Esophagus squamous epithelium (tissue), 5 donors: Measurements from ENCODE around the gene CCPG1. TPM values are rescaled to one million over a fixed set of nuclear protein-coding genes. Genes with fewer than 3 reads are reported as not detected.

Experiments used
- DNase-seq: peaks from one replicate; lab custom pipeline; 2025; lab: John Stamatoyannopoulos, UW
- H3K27ac ChIP-seq, 4 donors: fragments of 200-600 bp; sonication (generic); one replicate each; pipeline ENCODE4 v1.5.1; 2016 to 2019; ENCODE audit warnings: mild to moderate bottlenecking in 1 of 4
- H3K27me3 ChIP-seq, 4 donors: fragments of 200-600 bp; sonication (generic); 1 replicate in 3 of 4; 2 replicates in 1 of 4; pipeline versions ENCODE4 v1.5.1 to v1.6.0; 2017 to 2021; ENCODE audit warnings: antibody characterized with exemption in 1 of 4
- H3K36me3 ChIP-seq, 3 donors: fragments of 200-600 bp; sonication (generic); one replicate each; pipeline ENCODE4 v1.5.1; 2016 to 2019
- H3K4me1 ChIP-seq, 3 donors: fragments of 200-600 bp; sonication (generic); one replicate each; pipeline ENCODE4 v1.5.1; 2017 to 2019
- H3K4me3 ChIP-seq, 4 donors: fragments of 200-600 bp; sonication (generic); 1 replicate in 3 of 4; 2 replicates in 1 of 4; pipeline ENCODE4 v1.5.1; 2016 to 2019; ENCODE audit warnings: mild to moderate bottlenecking in 2 of 4, moderate library complexity in 1 of 4
- H3K9me3 ChIP-seq, 3 donors: fragments of 200-600 bp; sonication (generic); one replicate each; pipeline ENCODE4 v1.5.1; 2016 to 2019
- CTCF ChIP-seq, 6 experiments: fragments of 450-650 bp in 4 of 6; fragments of 200-600 bp in 2 of 6; sonication (generic) in 2 of 6; IDR thresholded peaks; one replicate each; pipeline ENCODE4 v1.5.1; 2016 to 2019; ENCODE audit warnings: antibody characterized with exemption in 6 of 6, mild to moderate bottlenecking in 4 of 6, moderate library complexity in 4 of 6
- POLR2A ChIP-seq, 4 donors: fragments of 450-650 bp; IDR thresholded peaks; one replicate each; pipeline ENCODE4 v1.6.1; 2017; ENCODE audit warnings: antibody characterized with exemption in 4 of 4, mild to moderate bottlenecking in 4 of 4, moderate library complexity in 3 of 4
- WGBS, 2 donors: methylation state at CpG; one replicate each; pipeline ENCODE4 v1.1.5; 2018; 5-methylcytosine and 5-hydroxymethylcytosine counted together
- intact Hi-C: fragments of 100-400 bp; cut with DNase I; formaldehyde crosslinking; loops from one replicate; pipeline ENCODE4 v1.15.0; 2022
- total RNA-seq, 4 donors: library from RNA; depleted of rRNA; stranded (reverse); fragments of >200 nt; gene quantifications; one replicate each; pipeline ENCODE4 v1.1.0, GENCODE V29; 2016
- donor health status: DM: yes; HTN: yes; CAD: no.

CCPG1 gene
- total RNA-seq, 4 donors from 2014 or later, result 6.9 to 24.2 (median 15.4) TPM

GRCh38 chr15:55348281-55348778 is 59.8 kb downstream of the CCPG1 start:
- Histone ChIP-seq H3K4me3 (no peak overlapping the region), H3K27ac (no peak overlapping the region), H3K9me3 (no peaks in the 10 kb centered on the region), H3K4me1 (peaks cover 0 to 14% (median 7%) of the 10 kb centered on the region in 3 donors), H3K27me3 (no peaks in the 10 kb centered on the region), H3K36me3 (peaks cover 0 to 25% (median 0%) of the 10 kb centered on the region in 3 donors)
- DNase-seq, result no peak
- intact Hi-C loops, result no loop called here
- no peak for TF ChIP-seq POLR2A (IDR thresholded peaks at IDR 0.05)
- TF ChIP-seq CTCF (IDR thresholded peaks at IDR 0.05), result no peak
- WGBS, 2 donors, result 71 to 88% methylated on average over 4 of the region's 4 CpGs

- no peaks in the 10 kb centered on the region for H3K27me3 ChIP-seq
- TF ChIP-seq POLR2A (IDR thresholded peaks at IDR 0.05), result no peak
- TF ChIP-seq CTCF (IDR thresholded peaks at IDR 0.05), result no peak
- no peaks in the 10 kb centered on the region for H3K9me3 ChIP-seq
- WGBS, 2 donors, result 35 to 44% methylated on average over 1 to 2 of the region's 2 CpGs
- H3K4me3 ChIP-seq, result no peak overlapping the region
- intact Hi-C loops, result no loop called here
- H3K4me1 ChIP-seq, result peaks cover 0 to 20% (median 7%) of the 10 kb centered on the region in 3 donors
- H3K27ac ChIP-seq, result peak overlapping the region; percentile 27 to 54 (median 40)
- peaks cover 0 to 35% (median 0%) of the 10 kb centered on the region in 3 donors for H3K36me3 ChIP-seq
- no peak for DNase-seq
Observed at GRCh38 chr15:55344206-55344605, 64.0 kb downstream of the CCPG1 start.

- no peak for TF ChIP-seq CTCF (IDR thresholded peaks at IDR 0.05)
- no peak for TF ChIP-seq POLR2A (IDR thresholded peaks at IDR 0.05)
- Histone ChIP-seq H3K4me3 (no peak overlapping the region), H3K4me1 (peaks cover 0 to 20% (median 7%) of the 10 kb centered on the region in 3 donors), H3K9me3 (no peaks in the 10 kb centered on the region), H3K27ac (peak overlapping the region in 2 of 4 donors; percentile 36 to 43), H3K27me3 (no peaks in the 10 kb centered on the region), H3K36me3 (peaks cover 0 to 38% (median 0%) of the 10 kb centered on the region in 3 donors)
- no peak for DNase-seq
- 19 to 24% methylated on average over 2 of the region's 2 CpGs for WGBS, 2 donors
- intact Hi-C loops, result no loop called here
Observed at GRCh38 chr15:55343168-55343567, 65.0 kb downstream of the CCPG1 start.

- WGBS, 2 donors, result 88% methylated on average over 1 of the region's 1 CpG; no CpG with 5 or more reads in 1 of the 2 donors
- Histone ChIP-seq H3K27ac (no peak overlapping the region), H3K4me1 (no peaks in the 10 kb centered on the region), H3K36me3 (peaks cover 0 to 90% (median 0%) of the 10 kb centered on the region in 3 donors), H3K27me3 (no peaks in the 10 kb centered on the region), H3K4me3 (no peak overlapping the region), H3K9me3 (no peaks in the 10 kb centered on the region)
- TF ChIP-seq CTCF (IDR thresholded peaks at IDR 0.05), result no peak
- no peak for TF ChIP-seq POLR2A (IDR thresholded peaks at IDR 0.05)
- intact Hi-C loops, result no loop called here
- DNase-seq, result no peak
Observed at GRCh38 chr15:55337160-55337559, 71.0 kb downstream of the CCPG1 start.

GRCh38 chr15:55334997-55335396 is 73.2 kb downstream of the CCPG1 start:
- Histone ChIP-seq H3K36me3 (peaks cover 0 to 95% (median 7%) of the 10 kb centered on the region in 3 donors), H3K27me3 (no peaks in the 10 kb centered on the region), H3K27ac (no peak overlapping the region), H3K4me1 (no peaks in the 10 kb centered on the region), H3K4me3 (no peak overlapping the region), H3K9me3 (no peaks in the 10 kb centered on the region)
- intact Hi-C loops, result no loop called here
- TF ChIP-seq CTCF (IDR thresholded peaks at IDR 0.05) (no peak), POLR2A (IDR thresholded peaks at IDR 0.05) (no peak)
- no peak for DNase-seq
- 61 to 63% methylated on average over 1 of the region's 1 CpG for WGBS, 2 donors
